Measurements from ENCODE around the gene HIPK2. TPM values are rescaled to one million over a fixed set of nuclear protein-coding genes. Genes with fewer than 3 reads are reported as not detected.

The HIPK2 gene
- polyA plus RNA-seq, 1 donor (not counting 4 experiments of a cell fraction or from before 2014, with no cell fraction given): 5.8 TPM

- dilution Hi-C loops (cut with MboI; ENCODE audit: extremely low pct_ligation_motif_present, low sequenced_read_pairs): loop anchor here (25.0 kb wide), 1 partner anchor 410 kb away; no protein-coding TSS in a partner anchor
- no peak overlapping the region for H3K4me3 ChIP-seq (ENCODE audit: control insufficient read depth in 2 of 3, extremely low read depth in 1 of 3, insufficient read depth in 2 of 3, low read depth in 1 of 3, low read length in 3 of 3)
- FAIRE-seq (no peak), DNase-seq (ENCODE audit: low read depth, low spot score) (no peak)
- H3K9me3 ChIP-seq (ENCODE audit: control insufficient read depth, low read depth, low read length): no peaks in the 10 kb centered on the region
- no peak overlapping the region for H2AFZ ChIP-seq (ENCODE audit: control insufficient read depth, low read length)
- TF ChIP-seq EZH2 (IDR thresholded peaks at IDR 0.05; ENCODE audit: low read length) (no peak), CTCF (optimal IDR thresholded peaks at IDR 0.05 in 1 of 3, IDR thresholded peaks at IDR 0.05 in 1 of 3, conservative IDR thresholded peaks at IDR 0.05 in 1 of 3; ENCODE audit: extremely low read depth in 1 of 3, insufficient read depth in 2 of 3, low read length in 3 of 3) (peak; percentile 9 to 50 (median 41))
- no peak overlapping the region for H3K4me2 ChIP-seq (ENCODE audit: control insufficient read depth, extremely low read depth, insufficient read depth, low read depth, low read length)
- no peaks in the 10 kb centered on the region for H4K20me1 ChIP-seq (ENCODE audit: control insufficient read depth, extremely low read depth, insufficient read depth, low read length)
- H3K9me1 ChIP-seq (ENCODE audit: control insufficient read depth, extremely low read depth, insufficient read depth, low read length): no peaks in the 10 kb centered on the region
- H3K36me3 ChIP-seq (ENCODE audit: control insufficient read depth in 2 of 2, extremely low read depth in 1 of 2, insufficient read depth in 2 of 2, low read length in 2 of 2): peaks cover 23 to 29% of the 10 kb centered on the region in 2 experiments
- no peak overlapping the region for H3K27ac ChIP-seq (ENCODE audit: control insufficient read depth, insufficient read depth, low read length)
- H3K27me3 ChIP-seq (ENCODE audit: control insufficient read depth, extremely low read depth, insufficient read depth, low read length): no peaks in the 10 kb centered on the region
- H3K79me2 ChIP-seq (ENCODE audit: control insufficient read depth, insufficient read depth, low read length): no peaks in the 10 kb centered on the region
- no peak overlapping the region for H3K9ac ChIP-seq (ENCODE audit: control insufficient read depth, extremely low read depth, insufficient read depth, low read length)
- H3K4me1 ChIP-seq (ENCODE audit: control insufficient read depth, extremely low read depth, insufficient read depth, low read length): no peaks in the 10 kb centered on the region
Measured at GRCh38 chr7:139602143-139602722, 175.6 kb downstream of the HIPK2 start.

- Histone ChIP-seq H4K20me1 (ENCODE audit: control insufficient read depth, extremely low read depth, insufficient read depth, low read length) (no peaks in the 10 kb centered on the region), H3K4me2 (ENCODE audit: control insufficient read depth, extremely low read depth, insufficient read depth, low read depth, low read length) (no peak overlapping the region), H3K27ac (ENCODE audit: control insufficient read depth, insufficient read depth, low read length) (no peak overlapping the region), H3K9ac (ENCODE audit: control insufficient read depth, extremely low read depth, insufficient read depth, low read length) (no peak overlapping the region), H2AFZ (ENCODE audit: control insufficient read depth, low read length) (no peak overlapping the region), H3K4me3 (ENCODE audit: control insufficient read depth in 2 of 3, extremely low read depth in 1 of 3, insufficient read depth in 2 of 3, low read depth in 1 of 3, low read length in 3 of 3) (no peak overlapping the region), H3K27me3 (ENCODE audit: control insufficient read depth, extremely low read depth, insufficient read depth, low read length) (no peaks in the 10 kb centered on the region), H3K79me2 (ENCODE audit: control insufficient read depth, insufficient read depth, low read length) (no peaks in the 10 kb centered on the region), H3K9me3 (ENCODE audit: control insufficient read depth, low read depth, low read length) (no peaks in the 10 kb centered on the region), H3K4me1 (ENCODE audit: control insufficient read depth, extremely low read depth, insufficient read depth, low read length) (no peaks in the 10 kb centered on the region), H3K36me3 (ENCODE audit: control insufficient read depth in 2 of 2, extremely low read depth in 1 of 2, insufficient read depth in 2 of 2, low read length in 2 of 2) (peaks cover 27 to 29% of the 10 kb centered on the region in 2 experiments), H3K9me1 (ENCODE audit: control insufficient read depth, extremely low read depth, insufficient read depth, low read length) (no peaks in the 10 kb centered on the region)
- dilution Hi-C loops (cut with MboI; ENCODE audit: extremely low pct_ligation_motif_present, low sequenced_read_pairs): loop anchor here (25.0 kb wide), 1 partner anchor 411 kb away; no protein-coding TSS in a partner anchor
- no peak for FAIRE-seq
- no peak for TF ChIP-seq EZH2 (IDR thresholded peaks at IDR 0.05; ENCODE audit: low read length)
- no peak for TF ChIP-seq CTCF (optimal IDR thresholded peaks at IDR 0.05 in 1 of 3, IDR thresholded peaks at IDR 0.05 in 1 of 3, conservative IDR thresholded peaks at IDR 0.05 in 1 of 3; ENCODE audit: extremely low read depth in 1 of 3, insufficient read depth in 2 of 3, low read length in 3 of 3)
- no peak for DNase-seq (ENCODE audit: low read depth, low spot score)
Measured at GRCh38 chr7:139601176-139601575, 176.6 kb downstream of the HIPK2 start.
